ENCODE results near the gene KSR1. TPM values are rescaled to one million over a fixed set of nuclear protein-coding genes. Genes with fewer than 3 reads are reported as not detected.

The KSR1 gene
- total RNA-seq, 1 donor from 2014 or later, result 114 TPM

GRCh38 chr17:27558341-27558740 lies 102.1 kb downstream of the KSR1 start:
- TF ChIP-seq, protein P1, sequence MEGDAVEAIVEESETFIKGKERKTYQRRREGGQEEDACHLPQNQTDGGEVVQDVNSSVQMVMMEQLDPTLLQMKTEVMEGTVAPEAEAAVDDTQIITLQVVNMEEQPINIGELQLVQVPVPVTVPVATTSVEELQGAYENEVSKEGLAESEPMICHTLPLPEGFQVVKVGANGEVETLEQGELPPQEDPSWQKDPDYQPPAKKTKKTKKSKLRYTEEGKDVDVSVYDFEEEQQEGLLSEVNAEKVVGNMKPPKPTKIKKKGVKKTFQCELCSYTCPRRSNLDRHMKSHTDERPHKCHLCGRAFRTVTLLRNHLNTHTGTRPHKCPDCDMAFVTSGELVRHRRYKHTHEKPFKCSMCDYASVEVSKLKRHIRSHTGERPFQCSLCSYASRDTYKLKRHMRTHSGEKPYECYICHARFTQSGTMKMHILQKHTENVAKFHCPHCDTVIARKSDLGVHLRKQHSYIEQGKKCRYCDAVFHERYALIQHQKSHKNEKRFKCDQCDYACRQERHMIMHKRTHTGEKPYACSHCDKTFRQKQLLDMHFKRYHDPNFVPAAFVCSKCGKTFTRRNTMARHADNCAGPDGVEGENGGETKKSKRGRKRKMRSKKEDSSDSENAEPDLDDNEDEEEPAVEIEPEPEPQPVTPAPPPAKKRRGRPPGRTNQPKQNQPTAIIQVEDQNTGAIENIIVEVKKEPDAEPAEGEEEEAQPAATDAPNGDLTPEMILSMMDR (IDR thresholded peaks at IDR 0.05), result no peak
- H3K27me3 Mint-ChIP-seq, result no peaks in the 10 kb centered on the region
- DNase-seq, result no peak
- no peak for ATAC-seq (ENCODE audit: low read depth)
- no peak overlapping the region for H3K27ac Mint-ChIP-seq
- intact Hi-C loops (cut with micrococcal nuclease), result no loop called here
- H3K9me3 Mint-ChIP-seq, result no peaks in the 10 kb centered on the region
- CTCF ChIA-PET, result no interaction called here
- peaks cover 35% of the 10 kb centered on the region for H3K36me3 Mint-ChIP-seq (ENCODE audit: low read depth)
- H3K4me3 Mint-ChIP-seq, result no peak overlapping the region
- peaks cover 15% of the 10 kb centered on the region for H3K4me1 Mint-ChIP-seq
- POLR2A ChIA-PET, result no interaction called here

GRCh38 chr17:27558842-27559505 lies 102.7 kb downstream of the KSR1 start:
- DNase-seq, result no peak
- TF ChIP-seq, protein P1 (IDR thresholded peaks at IDR 0.05), result no peak
- H3K9me3 Mint-ChIP-seq, result no peaks in the 10 kb centered on the region

GRCh38 chr17:27559506-27560481 lies 103.5 kb downstream of the KSR1 start:
- H3K27ac Mint-ChIP-seq, result no peak overlapping the region
- CTCF ChIA-PET, result interaction anchor here (0.8 to 1.4 kb wide), 2 partner anchors 19 to 40 kb away, joined by 3 to 4 read pairs; no protein-coding TSS in a partner anchor
- H3K27me3 Mint-ChIP-seq, result no peaks in the 10 kb centered on the region
- TF ChIP-seq, protein P1 (IDR thresholded peaks at IDR 0.05), result no peak
- DNase-seq (no peak), ATAC-seq (ENCODE audit: low read depth) (no peak)
- H3K9me3 Mint-ChIP-seq, result no peaks in the 10 kb centered on the region
- H3K4me1 Mint-ChIP-seq, result peaks cover 15% of the 10 kb centered on the region
- peaks cover 28% of the 10 kb centered on the region for H3K36me3 Mint-ChIP-seq (ENCODE audit: low read depth)
- intact Hi-C loops (cut with micrococcal nuclease), result no loop called here
- POLR2A ChIA-PET, result interaction anchor here (0.5 to 0.6 kb wide), 2 partner anchors 136 to 268 kb away, joined by 3 read pairs; no protein-coding TSS in a partner anchor
- H3K4me3 Mint-ChIP-seq, result no peak overlapping the region

More at GRCh38 chr17:27558842-27559505, 102.7 kb downstream of the KSR1 start:
- intact Hi-C loops (cut with micrococcal nuclease), result no loop called here
- no peak overlapping the region for H3K4me3 Mint-ChIP-seq
- peaks cover 15% of the 10 kb centered on the region for H3K4me1 Mint-ChIP-seq
- H3K36me3 Mint-ChIP-seq (ENCODE audit: low read depth), result peaks cover 30% of the 10 kb centered on the region
- no peaks in the 10 kb centered on the region for H3K27me3 Mint-ChIP-seq
- no peak overlapping the region for H3K27ac Mint-ChIP-seq
- ChIA-PET CTCF (no interaction called here), POLR2A (no interaction called here)
- ATAC-seq (ENCODE audit: low read depth), result no peak

- ChIA-PET CTCF (interaction anchor here (0.8 to 1.4 kb wide), 3 partner anchors 18 to 39 kb away, joined by 3 to 4 read pairs (median 3); no protein-coding TSS in a partner anchor), POLR2A (interaction anchor here (0.5 kb wide), 1 partner anchor 269 kb away, joined by 3 read pairs; no protein-coding TSS in a partner anchor)
- TF ChIP-seq, protein P1 (IDR thresholded peaks at IDR 0.05), result no peak
- DNase-seq (no peak), ATAC-seq (ENCODE audit: low read depth) (no peak)
- Mint-ChIP-seq H3K27me3 (no peaks in the 10 kb centered on the region), H3K9me3 (no peaks in the 10 kb centered on the region), H3K36me3 (ENCODE audit: low read depth) (peaks cover 28% of the 10 kb centered on the region), H3K4me1 (peaks cover 7% of the 10 kb centered on the region), H3K27ac (no peak overlapping the region), H3K4me3 (no peak overlapping the region)
- intact Hi-C loops (cut with micrococcal nuclease), result no loop called here
Observed at GRCh38 chr17:27560668-27561067, 104.4 kb downstream of the KSR1 start.
